Measurements from ENCODE around the gene TPPP2. TPM values are rescaled to one million over a fixed set of nuclear protein-coding genes. Genes with fewer than 3 reads are reported as not detected.

The TPPP2 gene
- total RNA-seq, 4 donors from 2014 or later = not detected

DNA sequence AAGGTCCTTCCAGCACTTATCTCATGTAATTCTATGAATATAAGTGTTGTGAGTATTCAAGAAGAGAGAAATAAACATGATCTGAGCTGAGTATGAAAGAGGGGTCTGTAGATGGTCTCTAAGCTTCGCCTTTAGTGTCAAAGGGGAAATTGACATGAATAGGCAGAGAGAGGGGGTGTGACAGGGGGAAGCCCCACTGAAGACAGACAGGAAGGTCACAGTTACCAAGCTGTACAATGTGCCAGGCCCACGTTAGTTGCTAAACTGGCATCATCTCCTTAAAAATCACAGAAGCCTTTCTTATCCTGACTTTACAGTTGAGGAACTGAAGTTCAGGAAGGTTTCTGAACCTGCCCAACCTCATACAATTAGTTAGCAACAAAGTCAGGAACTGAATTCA, 47.7 kb downstream of the TPPP2 start:
- Histone ChIP-seq H3K9me3 (no peaks in the 10 kb centered on the region), H3K4me3 (no peak overlapping the region), H3K27me3 (no peaks in the 10 kb centered on the region), H3K4me1 (peaks cover 0 to 6% (median 2%) of the 10 kb centered on the region in 3 donors), H3K36me3 (peaks cover 0 to 99% of the 10 kb centered on the region in 2 donors), H3K27ac (no peak overlapping the region)
- no peak for ATAC-seq
- no peak for TF ChIP-seq POLR2A (IDR thresholded peaks at IDR 0.05)
- 80 to 83% methylated on average over 2 of the region's 2 CpGs for WGBS, 2 donors (ENCODE audit: low coverage in 1 of 2)

DNA sequence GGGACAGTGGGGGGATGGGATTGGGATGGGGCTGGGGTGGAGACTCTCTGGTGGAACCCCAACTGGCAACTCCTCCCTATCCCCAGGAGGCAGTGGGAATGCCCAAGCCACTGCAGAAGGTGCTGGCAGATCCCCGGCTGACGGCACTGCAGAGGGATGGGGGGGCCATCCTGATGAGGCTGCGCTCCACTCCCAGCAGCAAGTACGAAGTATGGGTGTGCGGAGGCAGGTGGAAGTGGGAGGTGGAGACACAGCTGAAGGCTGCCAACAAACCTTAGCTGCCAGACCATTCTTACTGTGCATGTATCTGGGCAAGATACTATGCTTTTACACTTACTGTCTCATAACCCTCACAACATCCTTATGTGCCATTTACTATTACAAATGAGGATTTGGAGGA, 48.3 kb downstream of the TPPP2 start:
- TF ChIP-seq CTCF (IDR thresholded peaks at IDR 0.05) (no peak), POLR2A (IDR thresholded peaks at IDR 0.05) (no peak), POLR2AphosphoS5 (IDR thresholded peaks at IDR 0.05) (no peak), EP300 (IDR thresholded peaks at IDR 0.05) (no peak)
- Histone ChIP-seq H3K27ac (no peak overlapping the region), H3K27me3 (no peaks in the 10 kb centered on the region), H3K36me3 (peaks cover 0 to 100% of the 10 kb centered on the region in 2 donors), H3K9me3 (no peaks in the 10 kb centered on the region), H3K4me1 (peaks cover 0 to under 1% (median 0%) of the 10 kb centered on the region in 3 donors), H3K4me3 (no peak overlapping the region)
- ATAC-seq = no peak
- WGBS, 2 donors (ENCODE audit: low coverage in 1 of 2) = 72% methylated on average over 3 of the region's 5 CpGs; no CpG with 5 or more reads in 1 of the 2 donors

GRCh38 chr14:21078726-21079125, 48.7 kb downstream of the TPPP2 start:
- Histone ChIP-seq H3K4me1 (no peaks in the 10 kb centered on the region), H3K27me3 (no peaks in the 10 kb centered on the region), H3K36me3 (peaks cover 0 to 100% of the 10 kb centered on the region in 2 donors), H3K4me3 (no peak overlapping the region), H3K27ac (no peak overlapping the region), H3K9me3 (no peaks in the 10 kb centered on the region)
- WGBS, 2 donors (ENCODE audit: low coverage in 1 of 2) = 62% methylated on average over 3 of the region's 10 CpGs; no CpG with 5 or more reads in 1 of the 2 donors
- no peak for ATAC-seq
- TF ChIP-seq EP300 (IDR thresholded peaks at IDR 0.05) = no peak
- TF ChIP-seq POLR2A (IDR thresholded peaks at IDR 0.05) = no peak
- TF ChIP-seq POLR2AphosphoS5 (IDR thresholded peaks at IDR 0.05) = no peak
- no peak for TF ChIP-seq CTCF (IDR thresholded peaks at IDR 0.05)

GRCh38 chr14:21081521-21082142, 51.6 kb downstream of the TPPP2 start:
- Histone ChIP-seq H3K27ac (no peak overlapping the region), H3K4me3 (no peak overlapping the region), H3K36me3 (peaks cover 0 to 99% of the 10 kb centered on the region in 2 donors), H3K9me3 (no peaks in the 10 kb centered on the region), H3K27me3 (no peaks in the 10 kb centered on the region), H3K4me1 (peaks cover 0 to 16% (median 0%) of the 10 kb centered on the region in 3 donors)
- no peak for ATAC-seq
- TF ChIP-seq POLR2A (IDR thresholded peaks at IDR 0.05) (no peak), POLR2AphosphoS5 (IDR thresholded peaks at IDR 0.05) (no peak), CTCF (IDR thresholded peaks at IDR 0.05) (no peak), EP300 (IDR thresholded peaks at IDR 0.05) (no peak)
- 90% methylated on average over 8 of the region's 30 CpGs; no CpG with 5 or more reads in 1 of the 2 donors for WGBS, 2 donors (ENCODE audit: low coverage in 1 of 2)

Other genes starting within 250 kb of the TPPP2 start
- gene RNASE6, start 248.9 kb upstream of the TPPP2 start, total RNA-seq = 10 to 100 TPM in 1 of 4 donors, 1 to 10 TPM in 3; 4.0 to 22.5 (median 6.5) TPM
- gene RNASE1, start 227.4 kb upstream of the TPPP2 start, total RNA-seq = 100 to 1,000 TPM in 3 of 4 donors, 10 to 100 TPM in 1; 87.2 to 780 (median 336) TPM
- not detected for gene RNASE3, start 138.8 kb upstream of the TPPP2 start, total RNA-seq
- 1 to 10 TPM in 2 of 4 donors, under 1 TPM in 1, not detected in 1; 0.93 to 7.2 (median 1.8) TPM for gene RNASE2, start 74.7 kb upstream of the TPPP2 start, total RNA-seq
- 10 to 100 TPM; 25.2 to 94.9 (median 64.1) TPM for gene METTL17, start 40.2 kb upstream of the TPPP2 start, total RNA-seq
- gene SLC39A2, start 30.9 kb upstream of the TPPP2 start, total RNA-seq = under 1 TPM in 1 of 4 donors, not detected in 3; 0.59 TPM
- gene NDRG2, start 5.2 kb upstream of the TPPP2 start, total RNA-seq = 100 to 1,000 TPM; 155 to 259 (median 187) TPM
- not detected for gene RNASE13, start 4.6 kb downstream of the TPPP2 start, total RNA-seq
- gene RNASE7, start 12.1 kb downstream of the TPPP2 start, total RNA-seq = under 1 TPM in 1 of 4 donors, not detected in 3; 0.23 TPM
- not detected for gene RNASE8, start 27.6 kb downstream of the TPPP2 start, total RNA-seq
- 10 to 100 TPM; 18.6 to 37.6 (median 26.8) TPM for gene ARHGEF40, start 40.1 kb downstream of the TPPP2 start, total RNA-seq
- 100 to 1,000 TPM in 1 of 4 donors, 10 to 100 TPM in 3; 42.5 to 112 (median 77.4) TPM for gene ZNF219, start 68.4 kb downstream of the TPPP2 start, total RNA-seq
- gene TMEM253, start 70.8 kb downstream of the TPPP2 start, total RNA-seq = under 1 TPM in 1 of 4 donors, not detected in 3; 0.94 TPM
- not detected for gene OR5AU1, start 125.8 kb downstream of the TPPP2 start, total RNA-seq
- 100 to 1,000 TPM; 356 to 544 (median 505) TPM for gene HNRNPC, start 239.2 kb downstream of the TPPP2 start, total RNA-seq
- under 1 TPM in 3 of 4 donors, not detected in 1; 0.13 to 0.62 (median 0.23) TPM for gene RPGRIP1, start 249.9 kb downstream of the TPPP2 start, total RNA-seq

All from gastroesophageal sphincter (tissue), 4 donors.